Middle frontal gyrus (tissue), 1 donor: Measurements from ENCODE around the gene ZDHHC15.
"Not testable (repeated sequence)": the region's sequence is repeated elsewhere in the genome, so short reads cannot be mapped to it uniquely, and the experiment has no call there.

Experiments used
- DNase-seq: peaks from one replicate; pipeline ENCODE4 v3.0.0-alpha.2; 2015; ENCODE audit warnings: low spot score; ENCODE audit errors: extremely low spot score

The ZDHHC15 gene, protein sequence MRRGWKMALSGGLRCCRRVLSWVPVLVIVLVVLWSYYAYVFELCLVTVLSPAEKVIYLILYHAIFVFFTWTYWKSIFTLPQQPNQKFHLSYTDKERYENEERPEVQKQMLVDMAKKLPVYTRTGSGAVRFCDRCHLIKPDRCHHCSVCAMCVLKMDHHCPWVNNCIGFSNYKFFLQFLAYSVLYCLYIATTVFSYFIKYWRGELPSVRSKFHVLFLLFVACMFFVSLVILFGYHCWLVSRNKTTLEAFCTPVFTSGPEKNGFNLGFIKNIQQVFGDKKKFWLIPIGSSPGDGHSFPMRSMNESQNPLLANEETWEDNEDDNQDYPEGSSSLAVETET

GRCh38 chrX:75522565-75523431 is at the start of gene ZDHHC15:
Gene ZDHHC15 (minus strand): TSS chrX:75523037. CDS start chrX:75523024, 13 bp downstream.
- DNase-seq = peak; percentile 11

DNA sequence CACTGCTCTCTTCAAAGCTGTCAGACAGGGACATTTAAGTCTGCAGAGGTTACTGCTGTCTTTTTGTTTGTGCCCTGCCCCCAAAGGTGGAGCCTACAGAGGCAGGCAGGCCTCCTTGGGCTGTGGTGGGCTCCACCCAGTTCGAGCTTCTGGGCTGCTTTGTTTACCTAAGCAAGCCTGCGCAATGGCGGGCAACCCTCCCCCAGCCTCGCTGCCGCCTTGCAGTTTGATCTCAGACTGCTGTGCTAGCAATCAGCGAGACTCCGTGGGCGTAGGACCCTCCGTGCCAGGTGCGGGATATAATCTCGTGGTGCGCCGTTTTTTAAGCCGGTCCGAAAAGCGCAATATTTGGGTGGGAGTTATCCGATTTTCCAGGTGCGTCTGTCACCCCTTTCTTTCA is 37.7 kb upstream of the ZDHHC15 start:
- DNase-seq = not testable (repeated sequence)

DNA sequence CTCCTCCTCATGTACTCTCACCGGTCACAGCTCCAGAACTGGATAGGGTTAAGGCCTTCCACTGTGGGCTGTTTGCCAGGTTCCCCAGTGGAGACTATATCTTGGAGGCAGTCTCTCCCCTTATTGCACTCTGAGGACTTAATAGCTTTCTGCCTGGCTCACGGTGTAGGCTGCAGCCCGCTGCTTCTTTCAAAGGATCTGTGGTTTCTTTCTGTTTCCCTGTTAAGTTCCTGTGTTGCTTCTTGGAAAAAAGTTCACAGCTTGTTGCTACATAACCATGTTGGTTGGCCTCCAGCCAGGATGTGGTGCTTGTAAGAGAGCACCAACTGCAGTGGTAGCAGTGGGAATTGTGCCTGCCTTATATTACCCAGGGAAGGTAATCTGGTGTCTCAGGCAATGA is 24.9 kb upstream of the ZDHHC15 start:
- DNase-seq = no peak

DNA sequence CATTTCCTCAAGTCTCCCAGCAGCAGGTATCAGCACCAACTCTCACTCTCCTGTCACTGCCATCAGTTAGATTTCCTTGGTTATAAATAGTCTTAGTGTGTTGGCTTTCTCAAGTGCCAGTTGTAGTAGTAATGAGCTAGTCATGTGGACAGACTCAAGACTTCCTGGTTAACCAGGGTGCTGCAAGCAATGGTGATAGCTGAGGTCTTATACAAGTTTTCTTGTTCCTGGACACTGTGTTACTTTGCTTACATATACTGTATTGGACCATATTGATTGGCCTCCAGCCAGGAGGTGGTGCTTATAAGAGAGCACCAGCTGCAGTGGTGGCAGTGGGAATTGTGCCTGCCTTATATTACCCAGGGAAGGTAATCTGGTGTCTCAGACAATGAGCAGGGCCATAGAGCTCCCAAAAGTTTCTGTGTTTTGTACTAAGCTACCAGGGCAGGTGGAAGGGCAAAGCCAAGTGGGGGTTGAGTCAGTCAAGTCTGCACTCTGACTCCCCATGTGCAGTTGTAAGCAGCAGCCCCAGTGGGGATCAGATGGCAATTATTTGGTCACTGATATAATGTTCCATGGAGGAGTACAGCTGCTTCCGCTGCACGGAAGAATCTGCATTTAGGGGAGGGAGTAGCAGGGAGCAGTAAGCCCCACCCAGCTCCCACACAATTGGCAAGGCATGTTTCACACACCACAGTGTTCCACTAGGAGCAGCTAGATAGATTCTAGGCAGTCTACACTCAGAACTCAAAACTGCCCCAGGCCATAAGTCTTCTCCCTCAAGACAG is 24.1 kb upstream of the ZDHHC15 start:
- DNase-seq = no peak

- DNase-seq = no peak
These were observed 21.9 kb upstream of the ZDHHC15 start for GRCh38 chrX:75544786-75545185.

DNA sequence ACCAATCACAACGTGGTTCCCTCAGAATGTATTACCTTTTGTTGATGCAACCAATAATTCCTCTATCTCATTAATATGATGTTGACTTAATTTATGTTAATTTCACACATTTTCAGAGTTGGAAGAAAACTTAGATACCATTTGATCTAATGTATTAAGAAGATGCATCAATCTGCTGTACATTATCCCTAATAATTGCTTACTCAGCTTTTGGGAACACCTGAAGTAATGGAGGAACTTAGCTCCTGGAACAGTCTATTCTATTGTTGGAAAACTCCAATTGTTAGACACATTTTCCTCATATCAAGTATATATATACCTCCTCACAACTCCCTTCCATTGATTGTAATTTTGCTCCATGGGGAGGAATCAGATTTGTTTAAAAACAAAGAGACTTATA is 38.9 kb downstream of the ZDHHC15 start:
- no peak for DNase-seq

DNA sequence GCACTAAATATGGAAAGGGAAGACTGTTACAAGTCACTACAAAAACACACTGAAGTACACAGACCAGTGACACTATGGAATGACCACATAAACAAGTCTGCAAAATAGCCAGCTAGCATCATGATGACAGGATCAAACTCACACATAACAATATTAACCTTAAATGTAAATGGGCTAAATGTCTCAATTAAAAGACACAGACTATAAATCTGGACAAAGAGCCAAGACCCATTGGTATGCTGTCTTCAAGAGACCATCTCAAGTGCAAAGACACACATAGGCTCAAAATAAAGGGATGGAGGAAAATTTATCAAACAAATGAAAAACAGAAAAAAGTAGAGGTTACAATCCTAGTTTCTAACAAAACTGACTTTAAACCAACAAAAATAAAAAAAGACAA is 61.1 kb downstream of the ZDHHC15 start:
- DNase-seq = not testable (repeated sequence)

GRCh38 chrX:75421688-75422230 is 101.1 kb downstream of the ZDHHC15 start:
- no peak for DNase-seq

GRCh38 chrX:75407153-75407552 is 115.7 kb downstream of the ZDHHC15 start:
- not testable (repeated sequence) for DNase-seq

DNA sequence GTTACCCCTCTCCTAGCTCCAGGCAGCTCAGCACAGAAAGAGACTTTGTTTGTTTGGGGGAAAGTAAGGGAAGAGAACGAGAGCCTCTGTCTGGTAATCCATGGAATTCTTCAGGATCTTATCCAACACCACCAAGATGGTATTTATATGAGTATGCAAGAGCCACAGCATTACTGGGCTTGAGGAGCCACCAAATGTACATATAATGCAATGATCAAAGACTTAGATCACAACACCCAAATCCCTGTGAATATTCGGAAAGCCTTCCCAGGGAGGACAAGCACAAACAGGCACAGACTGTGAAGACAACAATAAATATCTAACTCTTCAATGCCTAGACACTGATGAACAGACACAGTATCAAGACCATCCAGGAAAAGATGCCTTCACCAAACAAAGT is 132.4 kb downstream of the ZDHHC15 start:
- no peak for DNase-seq

DNA sequence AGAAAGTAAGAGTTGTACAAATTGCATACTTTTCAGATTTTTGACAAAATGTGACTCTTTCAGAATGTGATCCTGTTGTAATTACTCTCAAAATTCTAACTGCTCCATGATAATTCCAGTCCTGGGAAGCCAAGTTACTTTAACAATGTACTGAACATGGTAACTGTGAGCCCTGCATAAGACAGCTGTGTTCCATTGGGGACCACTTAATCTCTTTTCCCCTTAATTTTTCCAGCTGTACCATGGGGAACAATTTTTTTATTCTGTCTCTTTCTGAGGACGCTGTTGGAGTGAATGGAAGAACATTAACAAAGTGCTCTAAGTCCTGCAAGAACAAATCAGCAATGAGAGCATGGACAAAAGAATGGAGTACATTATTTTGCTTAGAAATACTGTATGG is 153.1 kb downstream of the ZDHHC15 start:
- DNase-seq = no peak

GRCh38 chrX:75366861-75367260 is 156.0 kb downstream of the ZDHHC15 start:
- DNase-seq = no peak

DNA sequence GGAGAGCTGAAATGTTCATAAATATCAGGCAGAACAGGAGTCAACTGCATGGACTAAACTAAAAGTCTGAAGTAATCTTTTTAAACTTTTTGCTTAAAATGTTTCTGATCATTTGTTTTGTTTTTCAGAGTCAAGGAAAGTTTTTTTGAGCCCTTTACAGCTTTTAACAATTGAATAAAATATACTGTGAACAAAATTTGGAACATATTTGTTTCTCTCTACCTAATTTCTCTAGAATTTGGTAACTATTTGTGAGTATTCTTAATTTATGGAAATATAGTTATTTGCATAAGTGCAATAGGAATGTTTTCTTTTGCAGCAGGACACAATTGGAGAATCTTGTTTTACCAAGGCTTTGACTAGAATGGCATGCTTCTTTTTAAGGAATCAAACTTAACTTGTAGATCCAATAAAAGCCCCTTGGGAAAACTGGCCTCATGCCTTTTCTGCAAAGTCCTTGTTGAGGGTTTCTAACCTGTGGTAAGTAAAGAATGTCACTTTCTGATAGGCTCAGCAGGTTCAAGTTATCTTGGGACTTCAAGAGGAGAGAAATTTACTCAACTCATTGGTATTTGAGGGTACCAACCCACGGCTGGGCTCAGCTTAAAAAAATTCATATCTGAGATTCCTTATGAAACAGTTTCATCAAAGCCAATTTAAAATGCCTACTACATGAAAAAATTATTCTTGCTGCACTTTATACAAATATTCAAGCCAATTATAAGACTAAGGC is 157.4 kb downstream of the ZDHHC15 start:
- no peak for DNase-seq

DNA sequence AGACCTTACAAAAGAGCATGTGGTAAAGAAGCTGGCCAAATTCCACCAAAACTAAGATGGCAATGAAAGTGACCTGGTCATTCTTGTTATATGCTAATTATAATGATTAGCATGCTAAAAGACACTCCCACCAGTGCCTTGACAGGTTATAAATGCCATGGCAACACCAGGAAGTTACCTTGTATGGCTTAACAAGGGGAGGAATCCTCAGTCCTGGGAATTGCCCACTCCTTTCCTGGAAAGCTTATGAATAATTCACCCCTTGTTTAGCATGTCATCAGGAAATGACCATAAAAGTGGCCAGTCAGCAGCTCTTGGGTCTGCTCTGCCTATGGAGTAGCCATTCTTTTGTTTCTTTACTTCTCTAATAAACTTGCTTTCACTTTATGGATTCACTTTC is 161.0 kb downstream of the ZDHHC15 start:
- DNase-seq = no peak

GRCh38 chrX:75348601-75349000 is 174.2 kb downstream of the ZDHHC15 start:
- not testable (repeated sequence) for DNase-seq

DNA sequence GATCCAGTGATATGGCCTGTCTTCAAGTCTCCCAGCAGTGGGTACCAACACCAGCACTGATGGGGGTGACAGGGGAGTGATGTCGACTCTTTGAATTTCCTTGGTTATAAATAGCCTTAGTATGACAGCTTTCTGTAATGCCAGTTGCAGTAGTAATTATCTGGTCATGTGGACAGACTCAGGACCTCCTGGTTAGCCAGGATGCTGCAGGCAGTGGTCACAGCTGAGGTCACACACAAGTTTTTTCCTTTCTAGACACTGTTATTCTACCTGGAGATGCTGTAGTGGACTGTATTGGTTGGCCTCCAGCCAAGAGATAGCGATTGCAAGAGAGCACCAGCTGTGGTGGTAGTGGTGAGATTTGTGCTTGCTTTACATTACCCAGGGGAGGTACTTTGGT is 185.3 kb downstream of the ZDHHC15 start:
- no peak for DNase-seq

- DNase-seq = no peak
These were observed 187.7 kb downstream of the ZDHHC15 start for GRCh38 chrX:75335127-75335458.

DNA sequence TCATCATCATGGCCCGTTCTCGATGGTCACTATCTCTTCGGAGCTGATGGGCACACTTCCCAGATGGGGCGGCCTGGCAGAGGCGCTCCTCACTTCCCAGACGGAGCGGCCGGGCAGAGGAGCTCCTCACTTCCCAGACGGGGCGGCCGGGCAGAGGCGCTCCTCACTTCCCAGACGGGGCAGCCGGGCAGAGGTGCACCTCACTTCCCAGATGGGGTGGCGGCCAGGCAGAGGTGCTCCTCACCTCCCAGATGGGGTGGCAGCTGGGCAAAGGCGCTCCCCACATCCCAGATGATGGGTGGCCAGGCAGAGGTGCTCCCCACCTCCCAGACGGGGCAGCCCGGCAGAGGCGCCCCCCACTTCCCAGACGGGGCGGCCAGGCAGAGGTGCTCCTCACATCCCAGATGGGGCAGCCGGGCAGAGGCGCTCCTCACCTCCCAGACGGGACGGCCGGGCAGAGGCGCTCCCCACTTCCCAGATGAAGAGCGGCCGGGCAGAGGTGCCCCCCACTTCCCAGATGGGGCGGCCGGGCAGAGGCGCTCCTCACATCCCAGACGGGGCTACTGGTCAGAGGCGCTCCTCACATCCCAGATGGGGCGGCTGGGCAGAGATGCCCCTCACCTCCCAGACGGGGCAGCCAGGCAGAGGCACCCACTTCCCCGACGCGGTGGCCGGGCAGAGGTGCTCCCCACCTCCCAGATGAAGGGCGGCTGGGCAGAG is 188.3 kb downstream of the ZDHHC15 start:
- not testable (repeated sequence) for DNase-seq

- DNase-seq = no peak
These were observed 195.2 kb downstream of the ZDHHC15 start for GRCh38 chrX:75327607-75328006.
